Bone marrow (tissue), 2 donors: ENCODE data around the gene NBEAL1.
A peak's percentile ranks its signal among the peaks of the same experiment; 100 is the strongest.
"Not testable (repeated sequence)": the region's sequence is repeated elsewhere in the genome, so short reads cannot be mapped to it uniquely, and the experiment has no call there.

Experiments
- DNase-seq, 2 donors: peaks; one replicate each; lab custom pipeline; 2025; lab: John Stamatoyannopoulos, UW

Gene NBEAL1

GRCh38 chr2:203014456-203015199, at the start of gene NBEAL1:
Gene NBEAL1, plus strand, starts transcription at chr2:203014875. Its CDS starts 1,510 bp downstream, at chr2:203016385.
- DNase-seq: peak; percentile 93 to 95

GRCh38 chr2:202965810-202966460, 48.7 kb upstream of the NBEAL1 start:
- DNase-seq: peak; percentile 1 to 88

GRCh38 chr2:202969404-202969803, 45.3 kb upstream of the NBEAL1 start:
- DNase-seq: not testable (repeated sequence)

- DNase-seq: no peak
These were observed 37.9 kb upstream of the NBEAL1 start for GRCh38 chr2:202976809-202977208.

- no peak for DNase-seq
These were observed 31.7 kb upstream of the NBEAL1 start for GRCh38 chr2:202982779-202983491.

- DNase-seq: no peak
These were observed 24.9 kb upstream of the NBEAL1 start for GRCh38 chr2:202989749-202990148.

- no peak for DNase-seq
These were observed 24.2 kb upstream of the NBEAL1 start for GRCh38 chr2:202990501-202990900.

- DNase-seq: peak in 1 of 2 donors; percentile 79
These were observed 17.6 kb upstream of the NBEAL1 start for GRCh38 chr2:202997113-202997512.

GRCh38 chr2:203002054-203002821, 12.4 kb upstream of the NBEAL1 start:
- no peak for DNase-seq

GRCh38 chr2:203003716-203004115, 11.0 kb upstream of the NBEAL1 start:
- DNase-seq: no peak

GRCh38 chr2:203016716-203017115, 2.0 kb downstream of the NBEAL1 start:
- no peak for DNase-seq

GRCh38 chr2:203018181-203018580, 3.5 kb downstream of the NBEAL1 start:
- no peak for DNase-seq

GRCh38 chr2:203019142-203019541, 4.5 kb downstream of the NBEAL1 start:
- no peak for DNase-seq

- no peak for DNase-seq
These were observed 7.3 kb downstream of the NBEAL1 start for GRCh38 chr2:203021991-203022390.

GRCh38 chr2:203022751-203023150, 8.1 kb downstream of the NBEAL1 start:
- no peak for DNase-seq

- no peak for DNase-seq
These were observed 10.9 kb downstream of the NBEAL1 start for GRCh38 chr2:203025592-203025991.

- no peak for DNase-seq
These were observed 15.9 kb downstream of the NBEAL1 start for GRCh38 chr2:203030545-203030944.

- no peak for DNase-seq
These were observed 16.3 kb downstream of the NBEAL1 start for GRCh38 chr2:203030991-203031390.

- no peak for DNase-seq
These were observed 18.7 kb downstream of the NBEAL1 start for GRCh38 chr2:203033395-203033794.

- DNase-seq: no peak
These were observed 21.3 kb downstream of the NBEAL1 start for GRCh38 chr2:203035879-203036470.

- no peak for DNase-seq
These were observed 22.4 kb downstream of the NBEAL1 start for GRCh38 chr2:203037026-203037425.

- no peak for DNase-seq
These were observed 23.9 kb downstream of the NBEAL1 start for GRCh38 chr2:203038586-203038985.
